HEK293 (cell line): ENCODE data around the gene ADGRF4.
A peak's percentile ranks its signal among the peaks of the same experiment; 100 is the strongest.

Source experiments
- CTCF ChIA-PET: fragments of 350-600 bp; formaldehyde crosslinking; extraction: SDS; loops from one replicate; lab custom pipeline; 2021; ENCODE audit warnings: antibody characterized with exemption; lab: Yijun Ruan, JAX
- POLR2A ChIA-PET: fragments of 300-600 bp; formaldehyde crosslinking; extraction: SDS; loops from one replicate; lab custom pipeline; 2020; ENCODE audit warnings: antibody characterized with exemption, inconsistent platforms; lab: Yijun Ruan, JAX
- H3K27ac ChIP-seq: fragments of 200-500 bp; sonication (Bioruptor generic); 2 replicates; pipeline ENCODE4 v1.5.1; 2014; ENCODE audit warnings: low read depth, low read length, control low read depth, inconsistent platforms; ENCODE audit errors: extremely low read depth
- H3K36me3 ChIP-seq, 2 experiments: fragments of 200-500 bp in 1 of 2; sonication (Bioruptor generic) in 1 of 2; 1 replicate in 1 of 2; 2 replicates in 1 of 2; pipeline ENCODE4 v1.5.1; 2014 to 2017; ENCODE audit warnings: inconsistent platforms in 2 of 2, low read length in 2 of 2; ENCODE audit not compliant: control insufficient read depth in 2 of 2, insufficient read depth in 1 of 2
- H3K4me1 ChIP-seq: fragments of 200-500 bp; sonication (Bioruptor generic); 2 replicates; pipeline ENCODE4 v1.5.1; 2014; ENCODE audit warnings: mild to moderate bottlenecking, low read length, inconsistent platforms; ENCODE audit not compliant: control insufficient read depth, insufficient read depth
- H3K4me3 ChIP-seq: 2 replicates; pipeline ENCODE4 v1.5.1; 2011; ENCODE audit warnings: low read depth, mild to moderate bottlenecking, control low read depth, low read length, moderate library complexity
- H3K9me3 ChIP-seq: fragments of 200-500 bp; sonication (Bioruptor generic); 2 replicates; pipeline ENCODE4 v1.5.1; 2014; ENCODE audit warnings: low read depth, low read length, inconsistent platforms; ENCODE audit not compliant: control insufficient read depth, insufficient read depth
- BCL11A ChIP-seq: fragments of 450-650 bp; formaldehyde crosslinking; IDR thresholded peaks from 2 replicates; pipeline ENCODE4 v1.5.1; 2016; ENCODE audit warnings: low read depth, missing biosample characterization, missing genetic modification characterization
- KLF9 ChIP-seq: fragments of 450-650 bp; formaldehyde crosslinking; IDR thresholded peaks from 2 replicates; pipeline ENCODE4 v1.5.1; 2016; ENCODE audit warnings: missing biosample characterization, missing genetic modification characterization, low read depth
- PRDM1 ChIP-seq: fragments of 450-650 bp; formaldehyde crosslinking; IDR thresholded peaks from 2 replicates; pipeline ENCODE4; 2016; ENCODE audit warnings: missing biosample characterization, missing genetic modification characterization
- SETDB1 ChIP-seq: IDR thresholded peaks from one replicate; pipeline ENCODE4 v1.6.1; 2017; ENCODE audit warnings: mild to moderate bottlenecking, low read length, moderate library complexity, mixed read lengths; ENCODE audit not compliant: insufficient read length
- TRIM28 ChIP-seq: IDR thresholded peaks from 2 replicates; pipeline ENCODE4 v1.6.1; 2011; ENCODE audit warnings: low read length, control low read depth, borderline replicate concordance
- ZBTB17 ChIP-seq: fragments of 450-650 bp; formaldehyde crosslinking; IDR thresholded peaks from 2 replicates; pipeline ENCODE4 v1.5.1; 2016; ENCODE audit warnings: missing biosample characterization, missing genetic modification characterization
- ZBTB48 ChIP-seq: fragments of 450-650 bp; formaldehyde crosslinking; IDR thresholded peaks from 2 replicates; pipeline ENCODE4 v1.5.1; 2016; ENCODE audit warnings: missing biosample characterization, missing genetic modification characterization
- ZNF10 ChIP-seq: fragments of 450-650 bp; formaldehyde crosslinking; IDR thresholded peaks from 2 replicates; pipeline ENCODE4 v1.5.1; 2017; ENCODE audit warnings: missing biosample characterization, missing genetic modification characterization
- ZNF24 ChIP-seq: fragments of 450-650 bp; formaldehyde crosslinking; IDR thresholded peaks from 2 replicates; pipeline ENCODE4 v1.5.1; 2016; ENCODE audit warnings: missing biosample characterization, missing genetic modification characterization
- ZNF335 ChIP-seq: fragments of 450-650 bp; formaldehyde crosslinking; conservative IDR thresholded peaks from 2 replicates; pipeline ENCODE4 v1.5.1; 2016; ENCODE audit warnings: missing biosample characterization, missing genetic modification characterization
- ZNF555 ChIP-seq: fragments of 450-650 bp; formaldehyde crosslinking; conservative IDR thresholded peaks from 2 replicates; pipeline ENCODE4 v1.5.1; 2017; ENCODE audit warnings: missing biosample characterization, mild to moderate bottlenecking, missing genetic modification characterization, inconsistent platforms
- ZNF585B ChIP-seq: fragments of 450-650 bp; formaldehyde crosslinking; IDR thresholded peaks from 2 replicates; pipeline ENCODE4 v1.5.1; 2016; ENCODE audit warnings: missing biosample characterization, missing genetic modification characterization
- ZNF600 ChIP-seq: fragments of 450-650 bp; formaldehyde crosslinking; IDR thresholded peaks from 2 replicates; pipeline ENCODE4 v1.5.1; 2016; ENCODE audit warnings: missing biosample characterization, missing genetic modification characterization
- TF ChIP-seq, protein P1 (sequence below): fragments of 450-650 bp; formaldehyde crosslinking; IDR thresholded peaks from 2 replicates; pipeline ENCODE4 v1.5.1; 2016; ENCODE audit warnings: missing biosample characterization, missing genetic modification characterization
- TF ChIP-seq, protein P2 (sequence below): fragments of 450-650 bp; formaldehyde crosslinking; IDR thresholded peaks from 2 replicates; pipeline ENCODE4 v1.5.1; 2016; ENCODE audit warnings: missing biosample characterization, missing genetic modification characterization
- TF ChIP-seq, protein P3 (sequence below): fragments of 450-650 bp; formaldehyde crosslinking; IDR thresholded peaks from 2 replicates; pipeline ENCODE4 v1.5.1; 2016; ENCODE audit warnings: missing biosample characterization, missing genetic modification characterization
- TF ChIP-seq, protein P4 (sequence below): fragments of 450-650 bp; IDR thresholded peaks from 2 replicates; pipeline ENCODE4 v1.5.1; 2018; ENCODE audit warnings: missing biosample characterization, mild to moderate bottlenecking, missing genetic modification characterization
- TF ChIP-seq, protein P5 (sequence below): fragments of 450-650 bp; formaldehyde crosslinking; IDR thresholded peaks from 2 replicates; pipeline ENCODE4 v1.5.1; 2016; ENCODE audit warnings: missing biosample characterization, missing genetic modification characterization

Gene ADGRF4

DNA sequence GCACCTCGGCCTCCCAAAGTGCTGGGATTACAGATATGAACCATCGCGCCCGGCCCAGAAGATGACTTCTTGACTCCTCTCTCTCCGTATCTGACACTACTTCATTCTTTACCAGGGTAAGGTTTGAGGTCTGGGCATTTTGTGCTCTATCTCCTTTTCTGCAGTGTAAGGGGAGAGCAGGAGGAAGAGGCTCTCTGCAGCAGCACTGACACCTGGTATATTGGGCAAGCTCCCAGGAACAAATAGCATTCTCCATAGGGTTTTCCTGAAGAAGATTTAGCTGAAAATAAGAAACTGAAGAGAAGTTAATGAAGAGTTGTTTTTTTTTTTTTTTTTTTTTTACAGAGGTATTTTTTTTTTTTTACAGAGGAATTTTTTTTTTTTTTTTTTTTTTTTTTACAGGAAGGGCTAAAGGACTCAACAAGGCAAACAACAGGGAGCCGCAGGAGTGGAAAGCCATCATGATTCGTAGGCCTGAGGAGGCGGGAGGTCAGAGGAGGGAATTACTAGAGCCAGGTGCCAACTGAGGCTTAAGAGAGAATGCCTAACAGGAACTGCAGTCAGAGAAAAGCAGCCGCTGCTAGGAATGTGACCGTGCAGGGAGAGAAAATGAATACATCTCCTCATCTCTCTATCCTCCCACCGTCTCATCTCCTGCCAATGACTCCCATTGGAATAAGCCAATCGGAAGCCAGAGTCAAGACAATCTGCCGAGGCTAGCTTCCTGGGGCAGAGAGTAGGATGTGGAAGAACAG lies 34.7 kb upstream of the ADGRF4 start:
- CTCF ChIA-PET = interaction anchor here (0.8 kb wide), 1 partner anchor 20 kb away, joined by 3 read pairs; no protein-coding TSS in a partner anchor
- no peaks in the 10 kb centered on the region for H3K4me1 ChIP-seq
- TF ChIP-seq, protein P1, sequence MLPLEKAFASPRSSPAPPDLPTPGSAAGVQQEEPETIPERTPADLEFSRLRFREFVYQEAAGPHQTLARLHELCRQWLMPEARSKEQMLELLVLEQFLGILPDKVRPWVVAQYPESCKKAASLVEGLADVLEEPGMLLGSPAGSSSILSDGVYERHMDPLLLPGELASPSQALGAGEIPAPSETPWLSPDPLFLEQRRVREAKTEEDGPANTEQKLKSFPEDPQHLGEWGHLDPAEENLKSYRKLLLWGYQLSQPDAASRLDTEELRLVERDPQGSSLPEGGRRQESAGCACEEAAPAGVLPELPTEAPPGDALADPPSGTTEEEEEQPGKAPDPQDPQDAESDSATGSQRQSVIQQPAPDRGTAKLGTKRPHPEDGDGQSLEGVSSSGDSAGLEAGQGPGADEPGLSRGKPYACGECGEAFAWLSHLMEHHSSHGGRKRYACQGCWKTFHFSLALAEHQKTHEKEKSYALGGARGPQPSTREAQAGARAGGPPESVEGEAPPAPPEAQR = no peak
- H3K4me3 ChIP-seq = no peak overlapping the region
- no peak overlapping the region for H3K27ac ChIP-seq
- H3K9me3 ChIP-seq = no peaks in the 10 kb centered on the region
- no peaks in the 10 kb centered on the region for H3K36me3 ChIP-seq
- POLR2A ChIA-PET = no interaction called here

DNA sequence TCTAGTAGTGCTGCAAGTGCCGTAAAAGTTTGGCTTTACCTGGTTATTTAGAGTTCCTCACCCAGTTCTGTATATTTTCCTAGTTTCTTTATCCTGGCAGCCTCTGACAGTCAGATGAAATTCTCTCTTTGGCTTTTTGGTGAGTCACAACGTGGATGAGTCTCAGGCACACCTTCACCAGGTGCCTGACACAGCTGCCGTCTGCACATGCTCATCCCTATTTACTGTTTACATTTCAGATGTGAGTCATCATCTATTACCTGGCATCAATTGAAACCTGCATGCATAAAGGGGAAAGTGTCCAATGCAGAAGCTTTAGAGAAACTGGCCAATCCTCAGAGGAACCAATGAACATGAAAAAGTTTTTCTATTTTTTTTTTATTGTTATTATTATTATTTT lies 33.3 kb upstream of the ADGRF4 start:
- POLR2A ChIA-PET = no interaction called here
- TF ChIP-seq PRDM1 (tag by site-specific recombination) (0 out of 2 replicates have a peak, but pooled peaks have one; percentile 10), ZNF10 (no peak), KLF9 (tag by site-specific recombination) (no peak), ZNF600 (tag by site-specific recombination) (no peak)
- TF ChIP-seq, protein P2, sequence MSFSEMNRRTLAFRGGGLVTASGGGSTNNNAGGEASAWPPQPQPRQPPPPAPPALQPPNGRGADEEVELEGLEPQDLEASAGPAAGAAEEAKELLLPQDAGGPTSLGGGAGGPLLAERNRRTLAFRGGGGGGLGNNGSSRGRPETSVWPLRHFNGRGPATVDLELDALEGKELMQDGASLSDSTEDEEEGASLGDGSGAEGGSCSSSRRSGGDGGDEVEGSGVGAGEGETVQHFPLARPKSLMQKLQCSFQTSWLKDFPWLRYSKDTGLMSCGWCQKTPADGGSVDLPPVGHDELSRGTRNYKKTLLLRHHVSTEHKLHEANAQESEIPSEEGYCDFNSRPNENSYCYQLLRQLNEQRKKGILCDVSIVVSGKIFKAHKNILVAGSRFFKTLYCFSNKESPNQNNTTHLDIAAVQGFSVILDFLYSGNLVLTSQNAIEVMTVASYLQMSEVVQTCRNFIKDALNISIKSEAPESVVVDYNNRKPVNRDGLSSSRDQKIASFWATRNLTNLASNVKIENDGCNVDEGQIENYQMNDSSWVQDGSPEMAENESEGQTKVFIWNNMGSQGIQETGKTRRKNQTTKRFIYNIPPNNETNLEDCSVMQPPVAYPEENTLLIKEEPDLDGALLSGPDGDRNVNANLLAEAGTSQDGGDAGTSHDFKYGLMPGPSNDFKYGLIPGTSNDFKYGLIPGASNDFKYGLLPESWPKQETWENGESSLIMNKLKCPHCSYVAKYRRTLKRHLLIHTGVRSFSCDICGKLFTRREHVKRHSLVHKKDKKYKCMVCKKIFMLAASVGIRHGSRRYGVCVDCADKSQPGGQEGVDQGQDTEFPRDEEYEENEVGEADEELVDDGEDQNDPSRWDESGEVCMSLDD (tag by site-specific recombination) = no peak
- CTCF ChIA-PET = no interaction called here
- no peaks in the 10 kb centered on the region for H3K9me3 ChIP-seq
- no peak overlapping the region for H3K27ac ChIP-seq
- no peak overlapping the region for H3K4me3 ChIP-seq
- H3K36me3 ChIP-seq = no peaks in the 10 kb centered on the region
- H3K4me1 ChIP-seq = peaks cover 7% of the 10 kb centered on the region

DNA sequence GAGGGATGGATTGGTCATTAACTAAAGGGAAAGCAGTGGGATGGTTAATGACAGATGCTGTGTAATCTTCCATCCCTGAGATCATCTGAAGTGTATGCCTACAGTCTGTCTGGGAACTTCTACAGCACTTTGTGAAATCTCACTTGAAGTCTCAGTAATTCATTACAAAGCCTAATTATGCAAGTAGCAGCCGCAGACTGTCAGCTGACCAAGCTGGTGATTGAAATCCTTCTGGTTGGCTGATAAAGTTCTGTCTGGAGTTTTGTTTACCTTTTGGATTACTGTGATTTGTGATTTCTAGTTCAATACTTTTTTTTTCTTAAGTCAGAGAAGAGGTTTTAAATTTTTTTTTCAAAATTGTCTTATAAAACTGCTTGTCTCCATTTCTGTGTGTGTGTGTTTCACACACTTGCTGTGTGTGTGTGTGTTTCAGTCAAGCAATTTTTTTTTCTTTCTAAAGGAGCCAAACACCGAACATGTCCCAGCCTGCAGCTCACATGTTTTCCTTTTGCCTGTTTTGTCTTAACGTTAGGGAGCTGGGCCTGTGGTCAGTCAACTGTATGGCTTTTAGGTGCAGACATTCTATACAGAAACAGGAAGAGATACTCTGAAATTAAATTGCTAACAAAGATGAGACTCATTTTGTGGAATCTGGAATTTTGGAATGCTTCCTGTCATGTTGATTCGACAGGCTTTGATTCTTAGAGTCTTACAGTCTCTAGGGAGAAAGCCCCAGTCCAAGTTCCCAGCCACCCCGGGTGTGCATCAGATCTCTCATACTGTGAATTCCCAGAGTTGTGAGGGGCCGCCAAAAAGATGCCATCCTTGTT lies 28.5 kb upstream of the ADGRF4 start:
- POLR2A ChIA-PET = interaction anchor here (0.7 to 1.1 kb wide), 4 partner anchors 14 to 1095 kb away, joined by 3 to 8 read pairs (median 3); partner anchors contain the start of gene CD2AP
- peaks cover 19% of the 10 kb centered on the region for H3K4me1 ChIP-seq
- CTCF ChIA-PET = interaction anchor here (0.6 to 1.3 kb wide), 3 partner anchors 14 to 64 kb away, joined by 3 to 6 read pairs (median 4); no protein-coding TSS in a partner anchor
- no peaks in the 10 kb centered on the region for H3K9me3 ChIP-seq
- H3K27ac ChIP-seq = peak overlapping the region; percentile 88
- no peak overlapping the region for H3K4me3 ChIP-seq
- no peaks in the 10 kb centered on the region for H3K36me3 ChIP-seq
- TF ChIP-seq ZNF24 (tag by site-specific recombination) (peak; percentile 56; the same call in 1 of the 2 replicates), BCL11A (tag by site-specific recombination) (no peak), ZBTB17 (tag by site-specific recombination) (peak; percentile 77), SETDB1 (peak; percentile 35), PRDM1 (tag by site-specific recombination) (no peak), ZBTB48 (peak; percentile 57; the same call in 1 of the 2 replicates), ZNF585B (tag by site-specific recombination) (no peak), ZNF555 (tag by site-specific recombination) (no peak), TRIM28 (peak; percentile 75), ZNF335 (peak; percentile 73)
- TF ChIP-seq, protein P3, sequence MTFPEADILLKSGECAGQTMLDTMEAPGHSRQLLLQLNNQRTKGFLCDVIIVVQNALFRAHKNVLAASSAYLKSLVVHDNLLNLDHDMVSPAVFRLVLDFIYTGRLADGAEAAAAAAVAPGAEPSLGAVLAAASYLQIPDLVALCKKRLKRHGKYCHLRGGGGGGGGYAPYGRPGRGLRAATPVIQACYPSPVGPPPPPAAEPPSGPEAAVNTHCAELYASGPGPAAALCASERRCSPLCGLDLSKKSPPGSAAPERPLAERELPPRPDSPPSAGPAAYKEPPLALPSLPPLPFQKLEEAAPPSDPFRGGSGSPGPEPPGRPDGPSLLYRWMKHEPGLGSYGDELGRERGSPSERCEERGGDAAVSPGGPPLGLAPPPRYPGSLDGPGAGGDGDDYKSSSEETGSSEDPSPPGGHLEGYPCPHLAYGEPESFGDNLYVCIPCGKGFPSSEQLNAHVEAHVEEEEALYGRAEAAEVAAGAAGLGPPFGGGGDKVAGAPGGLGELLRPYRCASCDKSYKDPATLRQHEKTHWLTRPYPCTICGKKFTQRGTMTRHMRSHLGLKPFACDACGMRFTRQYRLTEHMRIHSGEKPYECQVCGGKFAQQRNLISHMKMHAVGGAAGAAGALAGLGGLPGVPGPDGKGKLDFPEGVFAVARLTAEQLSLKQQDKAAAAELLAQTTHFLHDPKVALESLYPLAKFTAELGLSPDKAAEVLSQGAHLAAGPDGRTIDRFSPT (tag by site-specific recombination) = no peak
- TF ChIP-seq, protein P4, sequence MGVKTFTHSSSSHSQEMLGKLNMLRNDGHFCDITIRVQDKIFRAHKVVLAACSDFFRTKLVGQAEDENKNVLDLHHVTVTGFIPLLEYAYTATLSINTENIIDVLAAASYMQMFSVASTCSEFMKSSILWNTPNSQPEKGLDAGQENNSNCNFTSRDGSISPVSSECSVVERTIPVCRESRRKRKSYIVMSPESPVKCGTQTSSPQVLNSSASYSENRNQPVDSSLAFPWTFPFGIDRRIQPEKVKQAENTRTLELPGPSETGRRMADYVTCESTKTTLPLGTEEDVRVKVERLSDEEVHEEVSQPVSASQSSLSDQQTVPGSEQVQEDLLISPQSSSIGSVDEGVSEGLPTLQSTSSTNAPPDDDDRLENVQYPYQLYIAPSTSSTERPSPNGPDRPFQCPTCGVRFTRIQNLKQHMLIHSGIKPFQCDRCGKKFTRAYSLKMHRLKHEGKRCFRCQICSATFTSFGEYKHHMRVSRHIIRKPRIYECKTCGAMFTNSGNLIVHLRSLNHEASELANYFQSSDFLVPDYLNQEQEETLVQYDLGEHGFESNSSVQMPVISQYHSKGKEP = 0 out of 2 replicates have a peak, but pooled peaks have one; percentile 5
- TF ChIP-seq, protein P5, sequence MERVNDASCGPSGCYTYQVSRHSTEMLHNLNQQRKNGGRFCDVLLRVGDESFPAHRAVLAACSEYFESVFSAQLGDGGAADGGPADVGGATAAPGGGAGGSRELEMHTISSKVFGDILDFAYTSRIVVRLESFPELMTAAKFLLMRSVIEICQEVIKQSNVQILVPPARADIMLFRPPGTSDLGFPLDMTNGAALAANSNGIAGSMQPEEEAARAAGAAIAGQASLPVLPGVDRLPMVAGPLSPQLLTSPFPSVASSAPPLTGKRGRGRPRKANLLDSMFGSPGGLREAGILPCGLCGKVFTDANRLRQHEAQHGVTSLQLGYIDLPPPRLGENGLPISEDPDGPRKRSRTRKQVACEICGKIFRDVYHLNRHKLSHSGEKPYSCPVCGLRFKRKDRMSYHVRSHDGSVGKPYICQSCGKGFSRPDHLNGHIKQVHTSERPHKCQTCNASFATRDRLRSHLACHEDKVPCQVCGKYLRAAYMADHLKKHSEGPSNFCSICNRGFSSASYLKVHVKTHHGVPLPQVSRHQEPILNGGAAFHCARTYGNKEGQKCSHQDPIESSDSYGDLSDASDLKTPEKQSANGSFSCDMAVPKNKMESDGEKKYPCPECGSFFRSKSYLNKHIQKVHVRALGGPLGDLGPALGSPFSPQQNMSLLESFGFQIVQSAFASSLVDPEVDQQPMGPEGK (tag by site-specific recombination) = no peak
